Choroid plexus epithelial cell (primary cell): ENCODE measurements around the gene EARS2.

Experiments used
- DNase-seq: peaks from one replicate; pipeline ENCODE4 v3.0.0-alpha.2; 2010; ENCODE audit warnings: low read depth
- H3K4me3 ChIP-seq: 2 replicates; pipeline ENCODE4 v1.5.1; 2011; ENCODE audit warnings: low read depth, mild to moderate bottlenecking, control low read depth, low read length, moderate library complexity
- CTCF ChIP-seq: conservative IDR thresholded peaks from 2 replicates; pipeline ENCODE4 v1.5.1; 2011; ENCODE audit warnings: low read depth, mild to moderate bottlenecking, control low read depth, inconsistent platforms, low read length, moderate library complexity

Gene EARS2

GRCh38 chr16:23505180-23505665 is 51.9 kb downstream of the EARS2 start:
- no peak overlapping the region for H3K4me3 ChIP-seq
- TF ChIP-seq CTCF: no peak

GRCh38 chr16:23504453-23505179 is 52.5 kb downstream of the EARS2 start:
- H3K4me3 ChIP-seq: no peak overlapping the region
- peak; percentile 97 for DNase-seq

More at GRCh38 chr16:23505180-23505665, 51.9 kb downstream of the EARS2 start:
- DNase-seq: no peak

GRCh38 chr16:23504076-23504452 is 53.1 kb downstream of the EARS2 start:
- no peak for TF ChIP-seq CTCF
- DNase-seq: peak; percentile 68
- no peak overlapping the region for H3K4me3 ChIP-seq

More at GRCh38 chr16:23504453-23505179, 52.5 kb downstream of the EARS2 start:
- peak; percentile 42 for TF ChIP-seq CTCF

GRCh38 chr16:23502466-23502865 is 54.7 kb downstream of the EARS2 start:
- no peak overlapping the region for H3K4me3 ChIP-seq
- no peak for DNase-seq
- no peak for TF ChIP-seq CTCF

GRCh38 chr16:23501291-23501690 is 55.9 kb downstream of the EARS2 start:
- no peak overlapping the region for H3K4me3 ChIP-seq
- TF ChIP-seq CTCF: no peak
- no peak for DNase-seq

GRCh38 chr16:23500862-23501225 is 56.3 kb downstream of the EARS2 start:
- TF ChIP-seq CTCF: no peak
- no peak overlapping the region for H3K4me3 ChIP-seq
- DNase-seq: no peak
